Measurements from ENCODE around the gene ZNF76. TPM values are rescaled to one million over a fixed set of nuclear protein-coding genes. Genes with fewer than 3 reads are reported as not detected.

The ZNF76 gene
- total and polyA plus RNA-seq, 2 of the 13 experiments (the other 11 are each of a cell fraction or from before 2014, with no cell fraction given) = 13.2 to 26.4 TPM

- TF ChIP-seq UBTF (CRISPR knock-in tag; IDR thresholded peaks at IDR 0.05) (peak; percentile 44; the same call in 1 of the 2 replicates), XBP1 (CRISPR knock-in tag; IDR thresholded peaks at IDR 0.05) (no peak), HOXA5 (CRISPR knock-in tag; IDR thresholded peaks at IDR 0.05) (peak; percentile 44), HNF1B (CRISPR knock-in tag; IDR thresholded peaks at IDR 0.05) (peak; percentile 99), FIP1L1 (IDR thresholded peaks at IDR 0.05; ENCODE audit: borderline replicate concordance, insufficient read depth, low read depth, low read length) (no peak), CREM (IDR thresholded peaks at IDR 0.05) (no peak), CREM (CRISPR knock-in tag; IDR thresholded peaks at IDR 0.05) (no peak), KLF11 (CRISPR knock-in tag; IDR thresholded peaks at IDR 0.05) (peak; percentile 90), ZNF652 (CRISPR knock-in tag; IDR thresholded peaks at IDR 0.05; ENCODE audit: borderline replicate concordance, low read depth) (peak; percentile 47; the same call in 1 of the 2 replicates), SIN3B (IDR thresholded peaks at IDR 0.05; ENCODE audit: low read length) (0 out of 2 replicates have a peak, but pooled peaks have one; percentile 50), ZNF775 (CRISPR knock-in tag; IDR thresholded peaks at IDR 0.05; ENCODE audit: borderline replicate concordance) (peak; percentile 24; the same call in 1 of the 2 replicates), MLLT10 (CRISPR knock-in tag; IDR thresholded peaks at IDR 0.05) (no peak), KMT2B (CRISPR knock-in tag; IDR thresholded peaks at IDR 0.05) (peak; percentile 64), TRIM24 (CRISPR knock-in tag; IDR thresholded peaks at IDR 0.05) (no peak), GTF3A (CRISPR knock-in tag; conservative IDR thresholded peaks at IDR 0.05) (no peak), NCOA5 (CRISPR knock-in tag; IDR thresholded peaks at IDR 0.05) (no peak), FLYWCH1 (CRISPR knock-in tag; IDR thresholded peaks at IDR 0.05) (no peak), ZNF546 (CRISPR knock-in tag; conservative IDR thresholded peaks at IDR 0.05) (no peak), ZNF513 (CRISPR knock-in tag; conservative IDR thresholded peaks at IDR 0.05) (no peak), ZNF570 (CRISPR knock-in tag; IDR thresholded peaks at IDR 0.05; ENCODE audit: borderline replicate concordance) (no peak), ZNF841 (CRISPR knock-in tag; IDR thresholded peaks at IDR 0.05; ENCODE audit: borderline replicate concordance) (no peak), SALL1 (CRISPR knock-in tag; IDR thresholded peaks at IDR 0.05) (peak; percentile 95)
- TF ChIP-seq, protein P1, sequence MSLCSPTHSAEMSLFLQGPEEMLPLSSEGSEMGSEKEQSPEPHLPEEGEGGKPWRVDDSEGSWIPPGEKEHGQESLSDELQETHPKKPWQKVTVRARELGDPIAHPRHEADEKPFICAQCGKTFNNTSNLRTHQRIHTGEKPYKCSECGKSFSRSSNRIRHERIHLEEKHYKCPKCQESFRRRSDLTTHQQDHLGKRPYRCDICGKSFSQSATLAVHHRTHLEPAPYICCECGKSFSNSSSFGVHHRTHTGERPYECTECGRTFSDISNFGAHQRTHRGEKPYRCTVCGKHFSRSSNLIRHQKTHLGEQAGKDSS (CRISPR knock-in tag; IDR thresholded peaks at IDR 0.05; ENCODE audit: borderline replicate concordance, low read depth) = peak; percentile 94; the same call in 1 of the 2 replicates
- TF ChIP-seq, protein P2, sequence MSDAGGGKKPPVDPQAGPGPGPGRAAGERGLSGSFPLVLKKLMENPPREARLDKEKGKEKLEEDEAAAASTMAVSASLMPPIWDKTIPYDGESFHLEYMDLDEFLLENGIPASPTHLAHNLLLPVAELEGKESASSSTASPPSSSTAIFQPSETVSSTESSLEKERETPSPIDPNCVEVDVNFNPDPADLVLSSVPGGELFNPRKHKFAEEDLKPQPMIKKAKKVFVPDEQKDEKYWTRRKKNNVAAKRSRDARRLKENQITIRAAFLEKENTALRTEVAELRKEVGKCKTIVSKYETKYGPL (CRISPR knock-in tag; IDR thresholded peaks at IDR 0.05) = no peak
Observed at GRCh38 chr6:35342258-35343091, 82.9 kb downstream of the ZNF76 start, which contains the start of gene PPARD (continued).
